ENCODE results near the gene PMIS2.

The PMIS2 gene

GRCh38 chr19:35558400-35559280 lies 27.3 kb upstream of the PMIS2 start:
- peak overlapping the region in 2 of 3 experiments; percentile 28 to 33 for H3K4me3 Mint-ChIP-seq
- H3K27ac Mint-ChIP-seq: no peak overlapping the region
- H3K4me1 Mint-ChIP-seq: peaks cover 5% of the 10 kb centered on the region
- no peaks in the 10 kb centered on the region for H3K36me3 Mint-ChIP-seq (ENCODE audit: low read depth)
- no peak for TF ChIP-seq CTCF (IDR thresholded peaks at IDR 0.05; ENCODE audit: unreplicated experiment in 3 of 3)
- peaks cover 80% of the 10 kb centered on the region for H3K27me3 Mint-ChIP-seq (ENCODE audit: low read depth)
- no peaks in the 10 kb centered on the region for H3K9me3 Mint-ChIP-seq

GRCh38 chr19:35559281-35559659 lies 26.7 kb upstream of the PMIS2 start:
- no peaks in the 10 kb centered on the region for H3K36me3 Mint-ChIP-seq (ENCODE audit: low read depth)
- H3K4me3 Mint-ChIP-seq: peak overlapping the region in 1 of 3 experiments; percentile 33
- peaks cover 5% of the 10 kb centered on the region for H3K4me1 Mint-ChIP-seq
- no peaks in the 10 kb centered on the region for H3K9me3 Mint-ChIP-seq
- peaks cover 75% of the 10 kb centered on the region for H3K27me3 Mint-ChIP-seq (ENCODE audit: low read depth)
- H3K27ac Mint-ChIP-seq: no peak overlapping the region
- TF ChIP-seq CTCF (IDR thresholded peaks at IDR 0.05; ENCODE audit: unreplicated experiment in 3 of 3): no peak

- no peak overlapping the region for H3K4me3 Mint-ChIP-seq
- peaks cover 75% of the 10 kb centered on the region for H3K27me3 Mint-ChIP-seq (ENCODE audit: low read depth)
- H3K27ac Mint-ChIP-seq: no peak overlapping the region
- peaks cover 5% of the 10 kb centered on the region for H3K4me1 Mint-ChIP-seq
- H3K9me3 Mint-ChIP-seq: no peaks in the 10 kb centered on the region
- no peak for TF ChIP-seq CTCF (IDR thresholded peaks at IDR 0.05; ENCODE audit: unreplicated experiment in 3 of 3)
- H3K36me3 Mint-ChIP-seq (ENCODE audit: low read depth): no peaks in the 10 kb centered on the region
Measured at GRCh38 chr19:35559781-35560180, 26.2 kb upstream of the PMIS2 start.

DNA sequence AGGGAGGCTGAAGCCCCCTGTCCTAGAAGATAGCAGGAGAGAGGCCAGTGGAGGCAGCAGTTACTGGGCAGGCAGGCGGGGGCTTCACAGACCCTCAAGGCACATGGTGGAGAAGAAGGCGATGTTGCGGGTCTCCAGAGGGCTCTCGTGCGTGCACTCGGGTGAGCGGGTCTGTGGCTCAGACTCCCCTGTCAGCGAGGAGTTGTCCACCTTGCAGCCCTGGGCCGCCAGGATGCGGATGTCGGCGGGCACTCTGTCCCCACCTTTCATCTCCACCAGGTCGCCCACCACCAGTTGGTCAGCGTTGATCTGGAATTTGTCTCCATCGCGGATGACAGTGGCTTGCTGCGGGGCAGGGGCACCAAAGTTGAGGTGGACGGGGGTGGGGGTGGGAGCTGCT lies 25.7 kb upstream of the PMIS2 start:
- H3K36me3 Mint-ChIP-seq (ENCODE audit: low read depth): no peaks in the 10 kb centered on the region
- TF ChIP-seq CTCF (IDR thresholded peaks at IDR 0.05; ENCODE audit: unreplicated experiment in 3 of 3): no peak
- peaks cover 5% of the 10 kb centered on the region for H3K4me1 Mint-ChIP-seq
- H3K27ac Mint-ChIP-seq: no peak overlapping the region
- no peaks in the 10 kb centered on the region for H3K9me3 Mint-ChIP-seq
- H3K27me3 Mint-ChIP-seq (ENCODE audit: low read depth): peaks cover 76% of the 10 kb centered on the region
- no peak overlapping the region for H3K4me3 Mint-ChIP-seq

- Mint-ChIP-seq H3K27me3 (ENCODE audit: low read depth) (peaks cover 76% of the 10 kb centered on the region), H3K4me3 (no peak overlapping the region), H3K9me3 (no peaks in the 10 kb centered on the region), H3K27ac (no peak overlapping the region), H3K4me1 (peaks cover 5% of the 10 kb centered on the region), H3K36me3 (ENCODE audit: low read depth) (no peaks in the 10 kb centered on the region)
- TF ChIP-seq CTCF (IDR thresholded peaks at IDR 0.05; ENCODE audit: unreplicated experiment in 3 of 3): no peak
Measured at GRCh38 chr19:35560677-35561076, 25.3 kb upstream of the PMIS2 start.

- Mint-ChIP-seq H3K4me3 (no peak overlapping the region), H3K27ac (no peak overlapping the region), H3K36me3 (ENCODE audit: low read depth) (no peaks in the 10 kb centered on the region), H3K4me1 (peaks cover 5% of the 10 kb centered on the region), H3K27me3 (ENCODE audit: low read depth) (peaks cover 69% of the 10 kb centered on the region), H3K9me3 (no peaks in the 10 kb centered on the region)
- TF ChIP-seq CTCF (IDR thresholded peaks at IDR 0.05; ENCODE audit: unreplicated experiment in 3 of 3): no peak
Measured at GRCh38 chr19:35561436-35561835, 24.5 kb upstream of the PMIS2 start.

Measured in nephron (organoid).